ENCODE measurements around the gene ZRANB3.
"Not testable (repeated sequence)": the region's sequence is repeated elsewhere in the genome, so short reads cannot be mapped to it uniquely, and the experiment has no call there.

The ZRANB3 gene

DNA sequence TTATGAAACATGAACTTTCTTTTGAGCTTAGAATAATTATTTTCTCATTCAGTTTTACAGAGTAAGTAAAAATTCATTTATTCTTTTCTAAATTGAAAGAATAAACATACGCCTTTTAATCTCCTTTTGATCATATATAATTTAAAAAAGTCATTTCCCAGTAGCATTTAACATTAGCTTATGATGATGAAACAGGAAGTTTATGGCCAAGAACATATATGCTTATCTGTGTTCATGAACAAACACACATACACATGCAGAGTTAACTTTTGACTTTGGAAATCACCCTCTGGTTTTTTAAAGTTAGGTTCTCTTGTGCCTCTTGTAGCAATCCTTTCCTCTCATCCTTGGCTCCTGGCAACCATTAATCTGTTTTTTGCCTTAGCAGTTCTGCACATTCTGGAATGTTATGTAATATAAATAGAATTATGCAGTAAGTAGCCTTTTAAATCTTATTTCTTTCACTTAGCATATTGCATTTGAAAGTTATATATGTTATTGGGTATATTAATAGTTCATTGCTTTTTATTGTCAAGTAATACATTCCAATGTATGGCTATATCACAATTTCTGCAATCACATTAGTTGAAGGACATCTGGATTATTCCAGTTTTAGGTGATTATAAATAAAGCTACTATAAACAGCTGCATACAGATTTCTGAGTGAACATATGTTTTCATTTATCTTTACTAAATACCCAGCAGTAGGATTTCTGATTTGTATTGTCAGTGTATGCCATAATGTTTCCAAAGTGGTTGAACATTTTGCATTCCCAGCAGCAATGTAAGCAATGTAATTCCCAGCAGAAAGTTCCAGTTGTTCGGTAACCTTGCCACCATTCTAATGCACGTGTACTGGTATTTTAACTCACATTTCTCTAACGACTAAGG lies 210.3 kb downstream of the ZRANB3 start:
- DNase-seq (ENCODE audit: low read depth in 2 of 2), result no peak

DNA sequence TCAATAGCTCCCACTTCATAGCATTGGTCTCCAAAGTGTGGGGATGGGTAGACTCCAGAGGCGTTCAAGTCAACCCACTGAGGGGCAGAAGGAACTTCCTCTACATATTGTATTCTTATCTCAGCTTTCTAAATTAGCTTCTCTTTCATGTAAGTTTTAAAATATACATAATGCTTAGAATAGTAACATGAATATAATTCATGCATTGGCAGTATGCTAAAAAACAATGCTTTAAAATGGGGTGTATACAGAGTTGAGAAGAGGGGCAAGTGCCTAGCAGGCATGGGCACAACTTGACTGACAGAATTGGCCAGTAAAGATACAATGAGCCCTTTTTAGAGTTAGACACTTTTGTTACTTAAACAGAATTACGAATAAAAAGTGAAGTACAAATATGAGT lies 212.2 kb downstream of the ZRANB3 start:
- no peak for DNase-seq (ENCODE audit: low read depth in 2 of 2)

DNA sequence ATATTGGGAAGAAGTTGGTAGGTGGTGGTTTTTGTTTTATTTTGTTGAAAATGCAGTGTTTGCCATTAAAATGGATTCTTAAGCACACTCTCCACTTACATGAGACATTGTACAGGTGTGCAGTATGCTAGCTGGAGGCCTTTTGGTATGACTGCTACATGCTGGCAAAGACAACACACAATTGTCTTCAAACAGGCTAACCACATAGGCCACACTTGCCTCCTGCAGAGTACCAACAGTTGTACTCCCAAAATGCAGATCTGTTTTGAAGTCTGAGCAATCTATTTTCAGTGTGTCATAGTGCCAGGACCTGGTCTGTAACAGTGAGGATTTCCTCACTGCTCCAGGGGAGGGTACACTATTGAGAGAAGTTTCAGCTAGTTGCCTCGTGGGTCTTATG lies 213.6 kb downstream of the ZRANB3 start:
- DNase-seq (ENCODE audit: low read depth in 2 of 2), result no peak

DNA sequence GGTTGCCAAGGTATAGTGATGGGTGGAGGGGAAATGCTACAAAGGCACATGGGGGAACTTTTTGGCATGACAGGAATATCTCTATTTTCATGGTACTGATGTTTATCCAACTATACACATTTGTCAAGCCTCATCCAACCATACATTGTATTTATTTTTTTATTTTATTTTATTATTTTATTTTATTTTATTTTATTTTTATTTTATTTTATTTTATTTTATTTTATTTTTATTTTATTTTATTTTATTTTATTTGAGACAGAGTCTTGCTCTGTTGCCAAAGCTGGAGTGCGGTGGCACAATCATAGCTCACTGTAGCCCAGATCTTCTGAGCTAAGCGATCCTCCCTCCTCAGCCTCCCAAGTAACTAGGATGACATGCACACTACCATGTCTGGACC lies 219.1 kb downstream of the ZRANB3 start:
- no peak for DNase-seq (ENCODE audit: low read depth in 2 of 2)

DNA sequence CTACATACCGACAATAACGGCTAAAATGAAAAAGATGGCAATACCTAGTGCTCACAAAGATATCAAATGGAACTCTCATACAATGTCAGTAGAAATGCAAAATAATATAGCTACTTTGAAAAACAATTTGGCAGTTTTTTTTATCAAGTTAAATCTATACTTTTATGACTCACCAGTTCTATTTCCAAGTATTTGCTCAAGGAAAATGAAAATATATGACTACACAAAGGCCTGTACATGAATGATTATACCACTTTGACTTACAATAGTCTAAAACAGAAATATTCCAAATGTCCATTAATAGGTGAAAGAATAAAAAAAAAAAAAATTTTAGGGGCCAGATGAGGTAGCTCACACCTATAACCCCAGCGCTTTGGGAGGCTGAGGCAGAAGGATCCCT lies 219.8 kb downstream of the ZRANB3 start:
- DNase-seq (ENCODE audit: low read depth in 2 of 2), result no peak

DNA sequence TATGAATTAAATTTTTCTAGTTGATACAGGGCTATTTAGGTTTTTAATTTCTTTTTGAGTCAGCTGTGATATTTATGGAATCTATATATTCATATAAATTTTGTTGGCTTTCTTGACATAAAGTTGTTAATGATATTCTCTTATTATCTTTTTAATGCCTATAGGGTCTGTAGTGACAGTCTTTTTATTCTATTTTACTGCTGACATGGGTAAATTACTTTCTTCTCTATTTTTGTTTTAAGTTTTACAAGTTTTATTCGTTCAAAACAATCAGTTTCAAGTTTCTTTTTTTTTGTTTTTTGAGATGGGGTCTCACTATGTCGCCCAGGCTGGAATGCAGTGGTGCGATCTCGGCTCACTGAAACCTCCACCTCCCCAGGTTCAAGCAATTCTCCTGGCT lies 226.3 kb downstream of the ZRANB3 start:
- DNase-seq (ENCODE audit: low read depth in 2 of 2), result no peak

DNA sequence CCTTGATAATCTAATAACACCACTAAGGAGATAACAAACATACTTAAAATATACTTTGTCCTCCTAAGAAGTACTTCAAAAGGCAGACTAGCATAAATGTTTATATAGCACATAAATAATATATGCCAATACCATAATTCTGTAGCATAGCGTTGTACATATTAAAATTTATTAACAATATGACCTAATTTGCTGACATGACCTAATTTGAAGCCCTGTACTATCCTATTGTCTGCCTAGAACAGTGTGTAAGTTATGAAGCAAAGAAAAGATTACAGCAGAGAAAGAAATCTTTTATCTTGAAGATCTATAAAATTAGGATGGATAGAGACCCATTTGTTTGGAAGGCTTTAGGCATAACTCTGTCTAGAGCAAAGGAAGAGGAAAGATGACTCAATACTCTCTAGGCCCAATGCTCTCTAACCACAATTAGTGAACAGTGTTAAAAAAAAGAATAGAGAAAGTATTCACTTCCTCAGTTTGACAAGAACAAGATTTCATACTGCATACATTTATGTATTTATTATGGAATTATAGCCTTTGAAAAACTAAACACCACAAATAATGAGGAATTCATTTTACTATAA lies 231.3 kb downstream of the ZRANB3 start:
- no peak for DNase-seq (ENCODE audit: low read depth in 2 of 2)

DNA sequence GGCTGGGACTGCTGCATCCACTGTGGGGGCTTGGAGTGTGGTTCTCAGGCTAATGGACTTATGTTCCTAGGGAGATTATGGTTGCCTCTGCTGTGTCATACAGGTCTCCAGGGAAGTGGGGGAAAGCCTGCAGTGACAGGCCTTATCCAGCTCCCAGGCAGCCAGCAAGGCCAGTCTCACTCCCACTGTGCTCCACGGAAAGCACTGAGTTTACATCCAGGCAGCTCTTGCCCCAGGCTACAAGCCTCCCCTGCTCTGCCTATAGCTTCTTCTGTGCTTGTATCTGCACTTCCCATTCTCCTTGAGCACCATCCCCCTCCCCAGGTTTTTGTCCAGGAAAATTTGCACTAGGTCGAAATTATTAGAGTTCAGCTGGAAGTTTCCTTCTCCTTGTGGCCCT lies 231.9 kb downstream of the ZRANB3 start:
- DNase-seq (ENCODE audit: low read depth in 2 of 2), result no peak

DNA sequence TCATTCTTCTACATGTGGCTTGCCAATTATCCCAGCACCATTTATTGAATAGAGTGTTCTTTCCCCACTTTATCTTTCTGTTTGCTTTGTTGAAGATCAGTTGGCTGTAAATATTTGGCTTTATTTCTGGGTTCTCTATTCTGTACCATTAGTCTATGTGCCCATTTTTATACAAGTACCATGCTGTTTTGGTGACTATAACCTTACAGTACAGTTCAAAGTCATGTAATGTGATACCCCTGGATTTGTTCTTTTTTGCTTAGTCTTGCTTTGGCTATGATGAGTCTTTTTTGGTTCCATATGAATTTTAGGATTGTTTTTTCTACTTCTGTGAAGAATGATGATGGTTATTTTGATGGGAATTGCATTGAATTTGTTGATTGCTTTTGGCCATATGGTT lies 243.9 kb downstream of the ZRANB3 start:
- not testable (repeated sequence) for DNase-seq (ENCODE audit: low read depth in 2 of 2)

DNA sequence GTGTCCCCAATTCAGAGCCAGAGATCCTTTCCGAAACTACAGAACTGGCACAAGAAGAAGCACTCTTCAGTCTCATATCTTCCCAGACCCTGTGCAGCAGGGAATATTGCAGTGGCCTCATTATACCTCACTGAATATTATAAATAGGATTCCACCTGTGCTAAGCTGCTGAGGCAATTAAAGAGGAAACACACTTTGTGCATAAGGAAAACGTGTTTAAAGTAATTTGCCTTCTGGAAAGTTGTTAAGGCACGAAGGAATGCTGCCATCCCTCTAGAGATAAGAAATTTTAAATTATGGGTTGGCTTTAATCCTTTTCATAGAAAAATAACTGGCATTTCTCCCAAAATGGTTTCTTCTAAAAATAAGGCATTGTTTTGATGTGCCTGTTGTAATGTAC lies 245.6 kb downstream of the ZRANB3 start:
- no peak for DNase-seq (ENCODE audit: low read depth in 2 of 2)

DNA sequence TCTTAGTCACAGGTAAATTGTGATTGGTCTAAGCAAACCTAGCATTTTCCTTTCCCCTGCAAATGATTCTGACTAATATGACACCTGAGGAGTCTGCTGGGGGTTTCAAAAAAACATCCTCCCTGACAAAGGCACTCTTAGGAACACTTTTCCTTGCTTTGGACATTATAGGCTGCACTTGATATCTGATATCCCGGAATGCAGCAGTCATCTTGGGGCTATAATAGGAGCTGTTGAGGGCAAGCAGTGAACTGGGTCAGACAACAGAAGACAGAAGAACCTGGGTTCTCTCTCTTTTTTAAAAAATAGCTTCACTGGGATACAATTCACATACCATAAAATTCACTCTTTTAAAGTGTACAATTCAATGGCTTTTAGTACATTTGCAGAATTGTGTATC lies 249.6 kb downstream of the ZRANB3 start:
- no peak for DNase-seq (ENCODE audit: low read depth in 2 of 2)

DNA sequence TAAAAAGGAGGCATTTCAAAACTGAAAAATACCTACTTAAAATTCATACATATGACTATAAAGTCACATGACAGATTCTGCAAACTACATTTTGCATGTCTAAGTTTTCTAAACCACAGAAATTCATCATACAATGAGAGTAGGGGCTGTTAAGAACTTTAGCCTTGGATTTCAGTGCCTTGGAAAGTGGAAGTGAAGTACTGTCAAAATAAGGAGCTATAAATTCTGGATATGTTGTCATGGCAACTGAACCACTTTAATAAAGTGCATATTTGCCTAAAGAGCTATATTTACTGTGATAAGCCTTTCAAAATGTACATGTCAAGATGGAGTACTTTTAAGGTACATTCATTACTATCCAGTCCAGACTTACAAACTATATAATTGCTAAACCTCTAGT lies 251.8 kb downstream of the ZRANB3 start:
- no peak for DNase-seq (ENCODE audit: low read depth in 2 of 2)

DNA sequence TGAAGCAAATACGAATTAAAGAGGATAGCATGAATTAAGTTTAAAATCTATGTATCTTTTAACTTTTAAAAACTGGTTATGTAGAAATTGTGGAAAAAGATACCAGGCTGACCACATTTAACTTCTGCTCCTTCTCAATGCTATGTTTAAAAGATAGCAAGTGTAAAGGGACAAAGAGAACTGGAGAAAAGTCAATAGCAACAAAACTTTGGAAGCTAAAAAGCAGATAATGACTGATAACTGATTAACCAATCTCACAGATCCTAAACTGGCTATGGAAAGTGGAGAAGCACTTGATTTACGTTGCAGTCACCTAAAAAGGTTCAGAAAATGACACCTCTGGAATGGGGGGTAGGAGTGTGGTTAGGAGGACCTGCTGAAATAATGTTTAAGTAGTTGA lies 254.5 kb downstream of the ZRANB3 start:
- DNase-seq (ENCODE audit: low read depth in 2 of 2), result no peak

DNA sequence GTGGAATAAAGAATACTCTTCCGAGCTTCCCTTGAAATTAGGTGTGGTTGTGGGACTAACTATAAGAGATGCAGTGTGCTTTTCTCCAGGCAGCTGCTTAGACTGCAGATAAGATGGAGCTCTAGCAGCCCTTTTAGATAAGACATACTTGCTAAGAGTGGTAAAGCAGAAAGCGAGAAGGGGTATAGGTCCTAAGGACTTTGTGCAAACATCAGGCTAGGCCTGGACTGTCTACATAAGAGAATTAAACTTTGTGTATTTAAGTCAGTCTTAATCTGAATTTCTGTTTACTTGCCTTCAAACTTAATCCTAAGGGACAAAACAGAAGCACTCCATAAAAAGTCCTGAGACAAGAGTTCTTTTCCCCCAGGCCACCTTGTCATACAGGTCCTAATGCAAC lies 260.0 kb downstream of the ZRANB3 start:
- DNase-seq (ENCODE audit: low read depth in 2 of 2), result no peak

DNA sequence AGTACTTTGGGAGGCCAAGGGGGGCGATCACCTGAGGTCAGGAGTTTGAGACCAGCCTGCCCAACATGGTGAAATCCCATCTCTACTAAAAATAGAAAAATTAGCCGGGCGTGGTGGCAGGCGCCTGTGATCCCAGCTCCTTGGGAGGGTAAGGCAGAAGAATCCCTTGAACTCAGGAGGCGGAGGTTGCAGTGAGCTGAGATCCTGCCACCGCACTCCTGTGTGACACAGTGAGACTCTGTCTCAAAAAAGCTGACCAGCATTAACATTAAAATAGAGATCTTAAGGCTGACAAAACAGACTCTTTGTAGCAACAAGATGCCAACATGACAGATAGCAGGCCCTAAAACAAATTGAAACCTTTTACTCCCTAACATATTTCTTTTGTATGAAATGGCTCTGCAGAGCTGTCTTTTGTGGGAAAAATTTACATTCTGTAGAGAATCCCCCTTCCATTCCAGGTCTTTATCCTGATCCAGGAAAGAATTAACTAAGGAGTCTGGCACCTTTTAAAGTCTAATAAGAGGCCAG lies 265.0 kb downstream of the ZRANB3 start:
- no peak for DNase-seq (ENCODE audit: low read depth in 2 of 2)

DNA sequence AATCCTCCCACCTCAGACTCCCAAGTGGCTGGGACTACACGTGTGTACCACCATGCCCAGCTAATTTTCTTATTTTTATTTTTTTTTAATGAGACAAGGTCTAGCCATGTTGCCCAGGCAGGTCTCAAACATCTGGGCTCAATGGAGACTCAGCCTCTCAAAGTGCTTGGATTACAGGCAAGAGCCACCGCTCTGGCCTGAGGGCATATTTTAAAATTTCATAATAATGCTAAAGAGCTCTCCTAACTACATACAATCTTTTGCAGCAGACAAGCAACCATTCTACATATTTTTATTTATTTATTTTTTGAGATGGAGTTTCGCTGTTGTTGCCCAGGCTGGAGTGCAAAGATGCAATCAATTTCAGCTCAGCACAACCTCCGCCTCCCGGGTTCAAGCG lies 271.9 kb downstream of the ZRANB3 start:
- no peak for DNase-seq (ENCODE audit: low read depth in 2 of 2)

DNA sequence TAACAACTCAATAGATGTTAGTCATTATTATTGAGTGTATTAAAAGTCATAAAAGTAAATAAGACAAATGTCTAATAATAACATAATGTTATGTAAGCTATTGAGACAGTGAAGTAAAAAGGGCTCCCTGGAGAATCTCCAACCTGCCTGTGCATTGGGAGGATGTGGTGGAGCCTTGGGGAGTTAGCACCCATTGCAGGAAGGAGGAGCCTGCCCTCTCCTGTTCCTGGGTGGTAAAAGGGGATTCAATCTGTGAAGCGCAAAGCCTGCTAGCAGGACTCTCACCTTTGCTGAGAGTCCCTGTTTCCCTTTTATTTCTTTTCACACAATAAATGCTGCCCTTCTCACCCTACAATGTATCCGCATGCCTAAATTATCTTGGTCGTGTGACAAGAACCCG lies 272.8 kb downstream of the ZRANB3 start:
- no peak for DNase-seq (ENCODE audit: low read depth in 2 of 2)

DNA sequence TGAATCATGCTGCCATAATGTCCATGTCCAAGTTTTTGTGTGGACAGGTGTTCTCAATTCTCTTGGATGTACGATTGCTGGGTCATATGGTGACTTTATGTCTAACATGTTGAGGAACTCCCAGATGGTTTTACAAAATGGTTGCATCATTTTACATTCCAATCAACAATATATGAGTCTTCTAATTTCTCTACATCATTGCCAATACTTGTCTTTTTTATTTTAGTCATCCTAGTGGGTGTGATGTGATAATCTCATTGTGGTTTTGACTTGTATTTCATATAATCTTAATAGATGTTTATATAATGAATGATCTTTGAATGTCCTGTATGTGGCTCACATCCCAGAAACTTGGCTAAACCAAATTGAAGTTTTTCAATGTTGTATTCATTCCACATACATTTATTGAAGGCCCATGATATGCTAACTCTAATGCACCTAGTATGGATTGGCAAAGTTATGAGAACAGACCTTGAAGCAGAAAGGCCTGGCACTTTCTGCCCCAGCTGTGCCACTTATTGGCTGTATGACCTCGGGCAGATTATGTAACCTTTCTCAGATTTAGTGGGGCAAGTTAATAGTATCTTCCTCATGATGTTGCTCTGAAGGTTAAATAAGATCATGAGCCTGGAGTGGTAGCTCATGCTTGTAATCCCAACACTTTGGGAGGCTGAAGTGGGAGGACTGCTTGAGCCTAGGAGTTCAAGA lies 273.5 kb downstream of the ZRANB3 start:
- no peak for DNase-seq (ENCODE audit: low read depth in 2 of 2)

DNA sequence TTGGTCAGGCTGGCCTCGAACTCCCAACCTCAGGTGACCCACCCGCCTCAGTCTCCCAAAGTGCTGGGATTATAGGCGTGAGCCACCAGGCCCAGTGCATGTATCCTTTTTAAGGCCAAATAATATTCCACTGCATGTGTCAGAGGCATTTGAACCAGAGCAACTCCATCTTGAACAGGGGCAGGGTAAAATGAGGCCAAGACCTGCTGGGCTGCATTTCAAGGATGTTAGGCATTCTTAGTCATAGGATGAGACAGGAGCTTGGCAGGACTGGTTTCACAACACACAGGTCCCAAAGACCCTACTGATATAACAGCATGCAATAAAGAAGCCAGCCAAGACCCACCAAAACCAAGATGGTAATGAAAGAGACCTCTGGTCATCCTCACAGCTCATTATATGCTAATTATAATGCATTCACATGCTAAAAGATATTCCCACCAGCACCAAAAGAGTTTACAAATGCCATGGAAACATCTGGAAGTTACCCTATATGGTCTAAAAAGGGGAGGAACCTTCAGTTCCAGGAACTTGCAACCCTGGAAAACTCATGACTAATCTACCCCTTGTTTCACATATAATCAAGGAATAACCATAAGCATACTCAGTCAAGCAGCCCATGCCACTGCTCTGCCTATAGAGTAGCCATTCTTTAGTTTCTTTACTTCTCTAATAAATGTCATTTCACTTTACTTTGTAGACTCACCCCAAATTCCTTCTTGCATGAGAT lies 274.3 kb downstream of the ZRANB3 start:
- DNase-seq (ENCODE audit: low read depth in 2 of 2), result no peak

DNA sequence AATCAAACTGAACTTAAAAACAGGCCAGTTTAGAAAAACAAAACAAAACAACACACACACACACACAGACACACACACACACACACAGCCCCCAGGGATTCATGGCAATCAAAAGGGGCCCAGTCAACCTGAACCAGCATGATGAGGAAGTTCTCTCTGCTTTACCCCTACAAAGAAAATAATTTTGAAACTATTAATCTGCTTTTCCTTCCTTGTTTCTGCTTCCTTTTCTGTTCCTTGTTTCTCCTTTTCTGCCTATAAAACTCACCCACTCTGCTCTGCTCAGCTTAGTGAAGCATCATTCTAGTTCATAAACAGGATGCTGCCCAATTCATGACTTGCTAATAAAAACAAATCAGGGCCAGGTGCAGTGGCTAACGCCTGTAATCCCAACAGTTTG lies 275.8 kb downstream of the ZRANB3 start:
- DNase-seq (ENCODE audit: low read depth in 2 of 2), result no peak

DNA sequence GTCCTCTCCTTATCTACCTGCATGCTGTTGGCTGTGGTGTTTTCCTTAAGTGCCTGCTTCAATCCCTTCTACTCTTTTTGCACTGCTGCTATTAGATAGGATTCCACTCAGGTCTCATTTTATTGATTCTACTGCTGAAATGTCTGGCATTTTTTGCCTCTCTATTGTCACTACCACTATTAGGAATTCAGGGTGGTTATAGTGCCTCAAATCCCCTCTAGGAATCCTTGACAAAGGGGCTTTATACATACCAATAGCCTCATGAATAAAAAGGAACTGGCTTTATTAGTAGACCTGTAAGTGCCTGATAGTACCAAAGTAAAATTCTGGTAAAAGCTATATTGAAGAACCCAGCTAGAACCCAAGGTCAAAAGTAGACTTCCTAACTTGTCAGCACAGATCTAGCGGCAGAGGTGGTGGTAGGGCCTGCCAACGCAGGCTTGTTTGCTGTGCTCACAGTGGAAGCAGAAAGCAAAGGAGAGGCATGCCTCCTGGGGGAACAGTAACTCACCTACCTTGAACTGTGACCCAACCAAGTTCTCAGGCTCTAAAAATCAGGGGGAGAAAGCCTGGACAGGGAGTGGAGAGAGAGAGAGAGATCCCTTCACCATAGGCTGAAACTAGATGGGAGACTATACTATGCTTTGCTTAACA lies 278.1 kb downstream of the ZRANB3 start:
- DNase-seq (ENCODE audit: low read depth in 2 of 2), result no peak

DNA sequence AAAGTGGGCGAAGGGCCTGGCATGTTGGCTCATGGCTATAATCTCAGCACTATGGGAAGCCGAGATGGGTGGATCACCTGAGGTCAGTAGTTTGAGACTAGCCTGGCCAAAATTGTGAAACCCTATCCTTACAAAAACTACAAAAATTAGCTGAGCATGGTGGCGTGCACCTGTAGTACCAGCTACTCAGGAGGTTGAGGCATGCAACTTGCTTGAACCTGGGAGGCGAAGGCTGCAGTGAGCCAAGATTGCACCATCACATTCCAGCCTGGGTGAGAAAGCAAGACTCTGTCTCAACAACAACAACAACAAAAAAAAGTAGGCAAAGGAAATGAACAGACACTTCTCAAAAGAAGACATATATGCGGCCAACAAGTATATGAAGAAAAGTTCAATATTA lies 282.4 kb downstream of the ZRANB3 start:
- DNase-seq (ENCODE audit: low read depth in 2 of 2), result no peak
